HepG2 (cell line): Measurements from ENCODE around the gene SLC7A6OS. TPM values are rescaled to one million over a fixed set of nuclear protein-coding genes. Genes with fewer than 3 reads are reported as not detected.
A peak's percentile ranks its signal among the peaks of the same experiment; 100 is the strongest.

Experiments used
- ATAC-seq: fragments of 200-7000 bp; cut with Tn5 transposase; 3 replicates; pipeline ENCODE4 v1.9.1; 2020; ENCODE audit warnings: mild to moderate bottlenecking, moderate library complexity
- BruUV-seq: library from RNA; stranded (reverse); fragments of 400-500 nt; replicated peaks from 2 replicates; lab custom pipeline; 2021; lab: Mats Ljungman, UMichigan
- CTCF ChIA-PET: fragments of 300-600 bp; formaldehyde crosslinking; extraction: SDS; loops from one replicate; lab custom pipeline; 2021; ENCODE audit warnings: low total read pairs, inconsistent platforms, low intra/inter-chr PET ratio; lab: Yijun Ruan, JAX
- POLR2A ChIA-PET: fragments of 350-600 bp; sonication (Branson Sonifier 250); formaldehyde crosslinking; loops from one replicate; lab custom pipeline; 2020; ENCODE audit warnings: antibody characterized with exemption, inconsistent platforms; lab: Yijun Ruan, JAX
- DNase-seq: peaks from one replicate; pipeline ENCODE4 v3.0.0-alpha.2; 2015; ENCODE audit warnings: low spot score
- FAIRE-seq: peaks from 3 replicates; lab custom pipeline; 2011; peaks lifted over from hg19 to GRCh38; lab: Jason Lieb, UNC
- H2AFZ ChIP-seq: one replicate; pipeline ENCODE4 v1.6.1; 2011; ENCODE audit warnings: low read length, inconsistent platforms
- H3K27ac ChIP-seq: fragments of 300-600 bp; 3 replicates; pipeline ENCODE4 v1.8.0; 2011; ENCODE audit warnings: mixed run types, mild to moderate bottlenecking, mixed read lengths, low read length, inconsistent platforms; ENCODE audit not compliant: insufficient read depth; ENCODE audit errors: extremely low read length
- H3K27me3 ChIP-seq, 2 experiments: fragments of 200-600 bp in 1 of 2; 2 replicates in 1 of 2; 3 replicates in 1 of 2; pipeline versions ENCODE4 v1.6.0 to v1.8.0; 2011; ENCODE audit warnings: low read length in 2 of 2, mild to moderate bottlenecking in 2 of 2, moderate library complexity in 2 of 2, inconsistent platforms in 1 of 2; ENCODE audit not compliant: insufficient read depth in 2 of 2, control insufficient read depth in 1 of 2
- H3K36me3 ChIP-seq, 2 experiments: fragments of 200-600 bp in 1 of 2; replicated peaks in 1 of 2; 2 replicates in 1 of 2; 3 replicates in 1 of 2; pipeline versions ENCODE4 v1.5.1 to v1.8.0; 2011; ENCODE audit warnings: low read length in 2 of 2, inconsistent platforms in 1 of 2; ENCODE audit not compliant: insufficient read depth in 2 of 2, control insufficient read depth in 1 of 2
- H3K4me1 ChIP-seq: 2 replicates; pipeline ENCODE4 v1.5.1; 2012; ENCODE audit warnings: low read length, inconsistent platforms; ENCODE audit not compliant: insufficient read depth
- H3K4me2 ChIP-seq: 2 replicates; pipeline ENCODE4 v1.6.0; 2011; ENCODE audit warnings: low read depth, low read length, inconsistent platforms
- H3K4me3 ChIP-seq, 3 experiments: fragments of 200-600 bp in 1 of 3; sonication (generic), shearing (Covaris generic) in 1 of 3; replicated peaks in 1 of 3; 2 replicates each; pipeline ENCODE4 v1.5.1; 2011 to 2016; ENCODE audit warnings: low read length in 3 of 3, inconsistent platforms in 2 of 3, low read depth in 2 of 3, mild to moderate bottlenecking in 2 of 3, control low read depth in 1 of 3, mixed read lengths in 1 of 3; ENCODE audit not compliant: insufficient read depth in 1 of 3
- H3K79me2 ChIP-seq: one replicate; pipeline ENCODE4 v1.6.1; 2011; ENCODE audit warnings: low read length, inconsistent platforms; ENCODE audit not compliant: insufficient read depth
- H3K9ac ChIP-seq: 2 replicates; pipeline ENCODE4 v1.6.0; 2011; ENCODE audit warnings: mild to moderate bottlenecking, low read depth, low read length, inconsistent platforms; ENCODE audit not compliant: insufficient read depth
- H3K9me3 ChIP-seq: 2 replicates; pipeline ENCODE4 v1.5.1; 2012; ENCODE audit warnings: mild to moderate bottlenecking, low read length
- H4K20me1 ChIP-seq: 2 replicates; pipeline ENCODE4 v1.6.0; 2011; ENCODE audit warnings: inconsistent platforms, mild to moderate bottlenecking, low read length, moderate library complexity; ENCODE audit not compliant: insufficient read depth
- BCL6 ChIP-seq: IDR thresholded peaks from 2 replicates; pipeline ENCODE4 v1.6.1; 2016; ENCODE audit warnings: missing genetic modification reagents, missing compliant biosample characterization
- CC2D1A ChIP-seq: sonication (generic); formaldehyde crosslinking; IDR thresholded peaks from 2 replicates; pipeline ENCODE4 v1.8.1; 2023; ENCODE audit warnings: mild to moderate bottlenecking, missing genetic modification reagents
- EP300 ChIP-seq, 3 experiments: sonication (generic) in 1 of 3; formaldehyde crosslinking in 1 of 3; IDR thresholded peaks; 2 replicates each; pipeline versions ENCODE4 v1.5.1 to v1.6.1; 2011 to 2020; ENCODE audit warnings: low read depth in 2 of 3, low read length in 2 of 3, borderline replicate concordance in 1 of 3, improper control_type of control experiment in 1 of 3, mild to moderate bottlenecking in 1 of 3, missing genetic modification reagents in 1 of 3, moderate library complexity in 1 of 3
- HHEX ChIP-seq: IDR thresholded peaks from 2 replicates; pipeline ENCODE4 v1.6.1; 2016; ENCODE audit warnings: control low read depth
- MED1 ChIP-seq: sonication (generic); formaldehyde crosslinking; IDR thresholded peaks from 2 replicates; pipeline ENCODE4 v1.4.0; 2020; ENCODE audit warnings: missing genetic modification reagents
- MTA1 ChIP-seq: sonication (generic); formaldehyde crosslinking; IDR thresholded peaks from 2 replicates; pipeline ENCODE4 v1.4.0; 2020; ENCODE audit warnings: missing genetic modification reagents, mild to moderate bottlenecking, borderline replicate concordance
- NR1H2 ChIP-seq: sonication (generic); formaldehyde crosslinking; IDR thresholded peaks from 2 replicates; pipeline ENCODE4 v1.8.1; 2022; ENCODE audit warnings: low read depth, missing genetic modification reagents, borderline replicate concordance
- RBFOX2 ChIP-seq: fragments of 200-400 bp; formaldehyde crosslinking; IDR thresholded peaks from 2 replicates; pipeline ENCODE4 v1.6.1; 2017; ENCODE audit warnings: low read depth, mild to moderate bottlenecking, low read length
- ZBTB8A ChIP-seq: sonication (generic); formaldehyde crosslinking; IDR thresholded peaks from 2 replicates; pipeline ENCODE4 v1.4.0; 2020; ENCODE audit warnings: mild to moderate bottlenecking, low read depth, missing genetic modification reagents, borderline replicate concordance
- ZNF326 ChIP-seq: sonication (generic); formaldehyde crosslinking; IDR thresholded peaks from 2 replicates; pipeline ENCODE4 v1.4.0; 2020; ENCODE audit warnings: missing genetic modification reagents, borderline replicate concordance
- ZNF572 ChIP-seq: sonication (generic); formaldehyde crosslinking; IDR thresholded peaks from 2 replicates; pipeline ENCODE4 v1.5.1; 2020; ENCODE audit warnings: mild to moderate bottlenecking, missing genetic modification reagents
- ZNF75D ChIP-seq: sonication (generic); formaldehyde crosslinking; IDR thresholded peaks from 2 replicates; pipeline ENCODE4 v1.8.1; 2023; ENCODE audit warnings: missing genetic modification reagents, mild to moderate bottlenecking, borderline replicate concordance
- ZNF883 ChIP-seq: sonication (generic); formaldehyde crosslinking; IDR thresholded peaks from 2 replicates; pipeline ENCODE4 v1.5.1; 2020; ENCODE audit warnings: mild to moderate bottlenecking, missing genetic modification reagents; ENCODE audit errors: not compliant biosample characterization
- ZSCAN22 ChIP-seq: sonication (generic); formaldehyde crosslinking; IDR thresholded peaks from 2 replicates; pipeline ENCODE4 v1.4.0; 2020; ENCODE audit warnings: mild to moderate bottlenecking, missing genetic modification reagents
- WGBS: methylation state at CpG from one replicate; pipeline ENCODE4 v1.1.6; 2017; ENCODE audit warnings: low lambda C conversion rate; 5-methylcytosine and 5-hydroxymethylcytosine counted together
- in situ Hi-C: cut with HindIII; loops from 2 replicates; pipeline ENCODE4 v1.10.0; 2017; ENCODE audit warnings: low pct_unique_long_range_greater_than_20kb; ENCODE audit not compliant: extremely low pct_ligation_motif_present
- intact Hi-C: fragments of 100-400 bp; cut with micrococcal nuclease; formaldehyde crosslinking; loops from one replicate; pipeline ENCODE4 v1.10.0; 2022; ENCODE audit not compliant: unreplicated experiment
- polyA plus RNA-seq, 8 experiments: library from polyadenylated mRNA; depleted of rRNA in 3 of 8; stranded (reverse) in 7 of 8; unstranded in 1 of 8; fragments of >200 nt; fragmentation: Illumina TruSeq in 4 of 8; extraction: Trizol in 4 of 8; gene quantifications; 2 replicates each; pipeline versions ENCODE4 v1.2.1 to v1.2.3, GENCODE V29; 2011 to 2016; ENCODE audit warnings: low read depth in 4 of 8, missing spikeins in 1 of 8, mixed read lengths in 1 of 8; ENCODE audit not compliant: insufficient read depth in 1 of 8
- total RNA-seq, 5 experiments: library from RNA; depleted of rRNA; stranded (reverse); fragments of >200 nt; fragmentation: Illumina TruSeq; extraction: Trizol; gene quantifications; 2 replicates each; pipeline ENCODE4 v1.2.3, GENCODE V29; 2016; ENCODE audit warnings: low read depth in 1 of 5
- TF ChIP-seq, protein P1 (sequence below): sonication (generic); formaldehyde crosslinking; IDR thresholded peaks from 2 replicates; pipeline ENCODE4 v1.4.0; 2020; ENCODE audit warnings: missing genetic modification reagents
- TF ChIP-seq, protein P2 (sequence below): IDR thresholded peaks from 2 replicates; pipeline ENCODE4 v1.6.1; 2016; ENCODE audit warnings: low read depth, control low read depth
- TF ChIP-seq, protein P3 (sequence below): sonication (generic); formaldehyde crosslinking; IDR thresholded peaks from 2 replicates; pipeline ENCODE4 v1.8.0; 2022; ENCODE audit warnings: mild to moderate bottlenecking, missing genetic modification reagents, moderate library complexity
- TF ChIP-seq, protein P4 (sequence below): IDR thresholded peaks from 2 replicates; pipeline ENCODE4 v1.6.1; 2018; ENCODE audit warnings: missing genetic modification reagents

The SLC7A6OS gene
- total and polyA plus RNA-seq, 2 of the 13 experiments (the other 11 are each of a cell fraction or from before 2014, with no cell fraction given), result 11.2 to 21.5 TPM

DNA sequence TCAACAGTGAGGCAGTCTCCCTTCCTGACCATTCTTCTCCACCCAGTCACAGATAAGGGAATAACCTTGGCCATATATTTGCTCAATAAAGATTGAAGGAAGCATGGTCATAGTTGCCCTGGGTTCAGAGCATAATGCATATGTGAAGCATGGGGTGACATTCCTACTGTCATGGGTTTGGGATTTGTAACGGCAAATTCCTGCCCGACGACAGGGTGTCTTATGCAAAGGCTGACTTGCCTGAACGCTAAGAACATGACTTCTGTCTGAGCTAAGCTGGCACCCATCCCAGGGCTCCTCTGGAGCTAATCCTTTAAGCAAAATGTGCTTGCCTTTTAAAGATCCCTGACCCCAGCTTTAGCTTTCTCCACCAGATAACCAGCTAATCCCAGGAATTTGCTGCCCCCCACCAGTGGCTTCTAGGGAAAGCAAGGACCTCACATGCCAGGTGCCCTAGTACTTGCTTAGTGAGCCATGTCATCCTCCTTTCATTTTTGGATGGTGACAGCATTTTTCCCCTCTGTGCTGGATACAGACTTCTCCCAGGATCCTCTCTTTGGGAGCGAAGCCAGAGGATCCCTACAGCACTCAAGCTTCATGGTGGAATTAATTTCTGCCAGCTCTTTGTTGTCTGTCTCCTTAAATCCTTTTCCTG is 11.7 kb downstream of the SLC7A6OS start:
- POLR2A ChIA-PET, result interaction anchor here (0.9 to 5.9 kb wide), 9 partner anchors 12 to 61 kb away, joined by 3 to 60 read pairs (median 8); partner anchors contain the start of genes PRMT7, SLC7A6 and SLC7A6OS
- Histone ChIP-seq H3K9ac (no peak overlapping the region), H3K79me2 (no peaks in the 10 kb centered on the region), H4K20me1 (0 out of 2 replicates have a peak, but pooled peaks cover 2% of the 10 kb centered on the region), H3K4me3 (no peak overlapping the region), H3K27me3 (no peaks in the 10 kb centered on the region), H3K36me3 (peaks cover 52 to 96% of the 10 kb centered on the region in 2 experiments), H3K4me2 (no peak overlapping the region), H2AFZ (no peak overlapping the region), H3K4me1 (peaks cover 37% of the 10 kb centered on the region), H3K9me3 (no peaks in the 10 kb centered on the region), H3K27ac (peak overlapping the region; percentile 28)
- ATAC-seq (peak; percentile 51), FAIRE-seq (peak; percentile 55), DNase-seq (peak; percentile 77)
- WGBS, result 81% methylated on average over 5 of the region's 5 CpGs
- CTCF ChIA-PET, result no interaction called here
- intact Hi-C loops (loop anchor here (2.0 kb wide), 1 partner anchor 34 kb away; the partner anchor contains the start of gene SLC7A6), in situ Hi-C loops (no loop called here)
- BruUV-seq, result TSS peak; percentile 18
- TF ChIP-seq NR1H2 (CRISPR knock-in tag), result no peak
- TF ChIP-seq, protein P1, sequence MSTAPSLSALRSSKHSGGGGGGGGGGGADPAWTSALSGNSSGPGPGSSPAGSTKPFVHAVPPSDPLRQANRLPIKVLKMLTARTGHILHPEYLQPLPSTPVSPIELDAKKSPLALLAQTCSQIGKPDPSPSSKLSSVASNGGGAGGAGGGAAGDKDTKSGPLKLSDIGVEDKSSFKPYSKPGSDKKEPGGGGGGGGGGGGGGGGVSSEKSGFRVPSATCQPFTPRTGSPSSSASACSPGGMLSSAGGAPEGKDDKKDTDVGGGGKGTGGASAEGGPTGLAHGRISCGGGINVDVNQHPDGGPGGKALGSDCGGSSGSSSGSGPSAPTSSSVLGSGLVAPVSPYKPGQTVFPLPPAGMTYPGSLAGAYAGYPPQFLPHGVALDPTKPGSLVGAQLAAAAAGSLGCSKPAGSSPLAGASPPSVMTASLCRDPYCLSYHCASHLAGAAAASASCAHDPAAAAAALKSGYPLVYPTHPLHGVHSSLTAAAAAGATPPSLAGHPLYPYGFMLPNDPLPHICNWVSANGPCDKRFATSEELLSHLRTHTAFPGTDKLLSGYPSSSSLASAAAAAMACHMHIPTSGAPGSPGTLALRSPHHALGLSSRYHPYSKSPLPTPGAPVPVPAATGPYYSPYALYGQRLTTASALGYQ (CRISPR knock-in tag), result 0 out of 2 replicates have a peak, but pooled peaks have one; percentile 32
- no peak for TF ChIP-seq MTA1 (CRISPR knock-in tag)
- no peak for TF ChIP-seq CC2D1A (CRISPR knock-in tag)
- TF ChIP-seq ZSCAN22 (CRISPR knock-in tag), result no peak
- TF ChIP-seq ZNF326 (CRISPR knock-in tag), result no peak
- TF ChIP-seq, protein P2, sequence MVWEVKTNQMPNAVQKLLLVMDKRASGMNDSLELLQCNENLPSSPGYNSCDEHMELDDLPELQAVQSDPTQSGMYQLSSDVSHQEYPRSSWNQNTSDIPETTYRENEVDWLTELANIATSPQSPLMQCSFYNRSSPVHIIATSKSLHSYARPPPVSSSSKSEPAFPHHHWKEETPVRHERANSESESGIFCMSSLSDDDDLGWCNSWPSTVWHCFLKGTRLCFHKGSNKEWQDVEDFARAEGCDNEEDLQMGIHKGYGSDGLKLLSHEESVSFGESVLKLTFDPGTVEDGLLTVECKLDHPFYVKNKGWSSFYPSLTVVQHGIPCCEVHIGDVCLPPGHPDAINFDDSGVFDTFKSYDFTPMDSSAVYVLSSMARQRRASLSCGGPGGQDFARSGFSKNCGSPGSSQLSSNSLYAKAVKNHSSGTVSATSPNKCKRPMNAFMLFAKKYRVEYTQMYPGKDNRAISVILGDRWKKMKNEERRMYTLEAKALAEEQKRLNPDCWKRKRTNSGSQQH, result no peak
- no peak for TF ChIP-seq ZBTB8A
- no peak for TF ChIP-seq ZNF883
- TF ChIP-seq MED1 (CRISPR knock-in tag), result 0 out of 2 replicates have a peak, but pooled peaks have one; percentile 38
- TF ChIP-seq ZNF75D (CRISPR knock-in tag), result no peak
- TF ChIP-seq, protein P3, sequence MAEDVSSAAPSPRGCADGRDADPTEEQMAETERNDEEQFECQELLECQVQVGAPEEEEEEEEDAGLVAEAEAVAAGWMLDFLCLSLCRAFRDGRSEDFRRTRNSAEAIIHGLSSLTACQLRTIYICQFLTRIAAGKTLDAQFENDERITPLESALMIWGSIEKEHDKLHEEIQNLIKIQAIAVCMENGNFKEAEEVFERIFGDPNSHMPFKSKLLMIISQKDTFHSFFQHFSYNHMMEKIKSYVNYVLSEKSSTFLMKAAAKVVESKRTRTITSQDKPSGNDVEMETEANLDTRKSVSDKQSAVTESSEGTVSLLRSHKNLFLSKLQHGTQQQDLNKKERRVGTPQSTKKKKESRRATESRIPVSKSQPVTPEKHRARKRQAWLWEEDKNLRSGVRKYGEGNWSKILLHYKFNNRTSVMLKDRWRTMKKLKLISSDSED (CRISPR knock-in tag), result no peak
- TF ChIP-seq, protein P4, sequence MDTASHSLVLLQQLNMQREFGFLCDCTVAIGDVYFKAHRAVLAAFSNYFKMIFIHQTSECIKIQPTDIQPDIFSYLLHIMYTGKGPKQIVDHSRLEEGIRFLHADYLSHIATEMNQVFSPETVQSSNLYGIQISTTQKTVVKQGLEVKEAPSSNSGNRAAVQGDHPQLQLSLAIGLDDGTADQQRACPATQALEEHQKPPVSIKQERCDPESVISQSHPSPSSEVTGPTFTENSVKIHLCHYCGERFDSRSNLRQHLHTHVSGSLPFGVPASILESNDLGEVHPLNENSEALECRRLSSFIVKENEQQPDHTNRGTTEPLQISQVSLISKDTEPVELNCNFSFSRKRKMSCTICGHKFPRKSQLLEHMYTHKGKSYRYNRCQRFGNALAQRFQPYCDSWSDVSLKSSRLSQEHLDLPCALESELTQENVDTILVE (CRISPR knock-in tag), result no peak
- no peak for TF ChIP-seq HHEX (CRISPR knock-in tag)
- no peak for TF ChIP-seq BCL6 (CRISPR knock-in tag)
- peak; percentile 22; the same call in 1 of the 2 replicates for TF ChIP-seq RBFOX2
- TF ChIP-seq ZNF572 (CRISPR knock-in tag), result no peak
- no peak for TF ChIP-seq EP300 (IDR thresholded peaks at IDR 0.05; ENCODE audit: low read depth in 2 of 2, low read length in 2 of 2)
- no peak for TF ChIP-seq EP300 (CRISPR knock-in tag; IDR thresholded peaks at IDR 0.05; ENCODE audit: borderline replicate concordance)
